Tibial nerve (tissue), 4 donors: ENCODE data around the gene ZNF8. TPM values are rescaled to one million over a fixed set of nuclear protein-coding genes. Genes with fewer than 3 reads are reported as not detected.
"Not testable (repeated sequence)": the region's sequence is repeated elsewhere in the genome, so short reads cannot be mapped to it uniquely, and the experiment has no call there.

Experiments used
- DNase-seq, 2 donors: peaks; one replicate each; pipeline ENCODE4 v3.0.0-alpha.2; 2019; ENCODE audit warnings: low spot score in 2 of 2
- H3K27ac ChIP-seq, 4 donors: fragments of 200-600 bp; sonication (generic) in 3 of 4; one replicate each; pipeline ENCODE4 v1.5.1; 2017 to 2019; ENCODE audit warnings: mild to moderate bottlenecking in 1 of 4
- H3K27me3 ChIP-seq, 2 donors: fragments of 200-600 bp; sonication (generic) in 1 of 2; one replicate each; pipeline versions ENCODE4 v1.5.1 to v1.6.0; 2017 to 2019
- H3K36me3 ChIP-seq, 3 donors: fragments of 200-600 bp; sonication (generic); one replicate each; pipeline ENCODE4 v1.5.1; 2018 to 2019
- H3K4me1 ChIP-seq, 4 donors: fragments of 200-600 bp; sonication (generic) in 3 of 4; one replicate each; pipeline ENCODE4 v1.5.1; 2017 to 2019
- H3K4me3 ChIP-seq, 4 donors: fragments of 200-600 bp; sonication (generic) in 3 of 4; one replicate each; pipeline ENCODE4 v1.5.1; 2017 to 2019; ENCODE audit warnings: mild to moderate bottlenecking in 1 of 4, moderate library complexity in 1 of 4
- H3K9me3 ChIP-seq, 4 donors: fragments of 200-600 bp; sonication (generic) in 3 of 4; one replicate each; pipeline ENCODE4 v1.5.1; 2017 to 2019
- EP300 ChIP-seq, 2 donors: sonication (generic); formaldehyde crosslinking; IDR thresholded peaks; one replicate each; pipeline ENCODE4 v1.6.1; 2017; ENCODE audit warnings: antibody characterized with exemption in 2 of 2, mild to moderate bottlenecking in 1 of 2
- POLR2A ChIP-seq, 2 donors: fragments of 450-650 bp; IDR thresholded peaks; one replicate each; pipeline ENCODE4 v1.6.1; 2017; ENCODE audit warnings: antibody characterized with exemption in 2 of 2, mild to moderate bottlenecking in 2 of 2, moderate library complexity in 2 of 2
- WGBS, 2 donors: methylation state at CpG; one replicate each; pipeline ENCODE4 v1.1.5; 2018; 5-methylcytosine and 5-hydroxymethylcytosine counted together
- total RNA-seq, 4 donors: library from RNA; depleted of rRNA; stranded (reverse); fragments of >200 nt; gene quantifications; one replicate each; pipeline ENCODE4 v1.1.0, GENCODE V29; 2016
- TF ChIP-seq, protein P1 (sequence below), 5 experiments: fragments of 200-600 bp in 3 of 5; fragments of 450-650 bp in 2 of 5; sonication (generic) in 3 of 5; IDR thresholded peaks; one replicate each; pipeline ENCODE4 v1.5.1; 2016 to 2019; ENCODE audit warnings: antibody characterized with exemption in 5 of 5, mild to moderate bottlenecking in 3 of 5, moderate library complexity in 2 of 5

The ZNF8 gene
- total RNA-seq, 4 donors from 2014 or later, result 8.0 to 11.2 (median 8.6) TPM

DNA sequence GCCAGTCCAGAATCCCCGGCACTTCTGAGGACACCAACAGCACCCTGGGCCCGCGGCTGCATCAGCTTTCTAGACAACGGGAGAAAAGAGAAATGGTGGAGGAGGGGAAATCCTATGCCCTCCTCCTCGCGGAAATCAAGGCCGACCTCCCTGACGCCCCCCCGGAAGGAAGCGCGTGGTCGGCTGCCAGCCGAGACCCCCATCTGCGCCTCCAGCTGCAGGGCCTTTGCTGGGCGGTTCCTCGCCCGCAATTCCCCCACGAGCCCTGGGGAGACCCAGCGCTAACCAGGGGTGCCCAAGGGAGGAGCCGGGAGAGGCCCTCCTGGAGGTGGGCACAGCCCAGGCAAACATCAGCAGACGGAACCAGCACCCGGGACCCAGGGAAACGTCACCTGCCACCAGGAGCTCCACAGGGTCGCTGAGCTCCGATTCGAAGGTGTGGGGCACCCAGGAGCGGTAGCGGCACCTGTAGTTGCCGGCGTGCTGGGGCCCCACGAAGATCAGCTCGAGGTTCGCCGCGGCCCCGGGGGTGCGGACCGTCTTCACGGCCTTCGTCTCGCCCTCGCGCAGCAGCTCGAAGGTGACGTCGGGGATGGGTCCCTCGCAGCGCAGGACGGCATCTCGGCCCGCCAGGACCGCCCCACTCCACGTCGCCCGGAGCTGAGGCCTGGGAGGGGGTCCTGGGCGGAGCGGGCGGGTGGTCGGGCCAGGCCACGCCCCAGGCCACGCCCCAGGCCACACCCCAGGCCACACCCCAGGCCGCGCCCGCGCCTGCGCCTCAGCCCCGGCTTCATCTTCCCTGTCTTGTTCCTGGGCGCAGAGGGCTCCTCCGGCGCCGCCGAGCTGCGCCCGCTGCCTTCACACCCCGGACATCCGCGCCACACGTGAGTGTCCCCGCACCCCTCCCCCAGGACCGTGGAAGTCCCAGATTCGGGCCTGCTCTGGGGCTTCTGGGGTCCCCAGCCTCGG, 68.5 kb downstream of the ZNF8 start:
- H3K4me1 ChIP-seq, result peaks cover 0 to 42% (median 7%) of the 10 kb centered on the region in 4 donors
- H3K9me3 ChIP-seq, result peaks cover 0 to 2% (median 0%) of the 10 kb centered on the region in 4 donors
- peaks cover 0 to 22% (median 0%) of the 10 kb centered on the region in 3 donors for H3K36me3 ChIP-seq
- WGBS, 2 donors, result 1 to 2% methylated on average over 34 to 61 of the region's 82 CpGs
- peak overlapping the region; percentile 59 to 99 (median 87) for H3K27ac ChIP-seq
- H3K27me3 ChIP-seq, result peaks cover 0 to 4% of the 10 kb centered on the region in 2 donors
- DNase-seq, result peak; percentile 15 to 21
- TF ChIP-seq, protein P1, sequence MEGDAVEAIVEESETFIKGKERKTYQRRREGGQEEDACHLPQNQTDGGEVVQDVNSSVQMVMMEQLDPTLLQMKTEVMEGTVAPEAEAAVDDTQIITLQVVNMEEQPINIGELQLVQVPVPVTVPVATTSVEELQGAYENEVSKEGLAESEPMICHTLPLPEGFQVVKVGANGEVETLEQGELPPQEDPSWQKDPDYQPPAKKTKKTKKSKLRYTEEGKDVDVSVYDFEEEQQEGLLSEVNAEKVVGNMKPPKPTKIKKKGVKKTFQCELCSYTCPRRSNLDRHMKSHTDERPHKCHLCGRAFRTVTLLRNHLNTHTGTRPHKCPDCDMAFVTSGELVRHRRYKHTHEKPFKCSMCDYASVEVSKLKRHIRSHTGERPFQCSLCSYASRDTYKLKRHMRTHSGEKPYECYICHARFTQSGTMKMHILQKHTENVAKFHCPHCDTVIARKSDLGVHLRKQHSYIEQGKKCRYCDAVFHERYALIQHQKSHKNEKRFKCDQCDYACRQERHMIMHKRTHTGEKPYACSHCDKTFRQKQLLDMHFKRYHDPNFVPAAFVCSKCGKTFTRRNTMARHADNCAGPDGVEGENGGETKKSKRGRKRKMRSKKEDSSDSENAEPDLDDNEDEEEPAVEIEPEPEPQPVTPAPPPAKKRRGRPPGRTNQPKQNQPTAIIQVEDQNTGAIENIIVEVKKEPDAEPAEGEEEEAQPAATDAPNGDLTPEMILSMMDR (IDR thresholded peaks at IDR 0.05), result no peak
- TF ChIP-seq POLR2A (IDR thresholded peaks at IDR 0.05) (peak; percentile 14 to 48), EP300 (IDR thresholded peaks at IDR 0.05) (peak in 1 of 2 donors; percentile 69)
- H3K4me3 ChIP-seq, result peak overlapping the region; percentile 41 to 89 (median 65)

DNA sequence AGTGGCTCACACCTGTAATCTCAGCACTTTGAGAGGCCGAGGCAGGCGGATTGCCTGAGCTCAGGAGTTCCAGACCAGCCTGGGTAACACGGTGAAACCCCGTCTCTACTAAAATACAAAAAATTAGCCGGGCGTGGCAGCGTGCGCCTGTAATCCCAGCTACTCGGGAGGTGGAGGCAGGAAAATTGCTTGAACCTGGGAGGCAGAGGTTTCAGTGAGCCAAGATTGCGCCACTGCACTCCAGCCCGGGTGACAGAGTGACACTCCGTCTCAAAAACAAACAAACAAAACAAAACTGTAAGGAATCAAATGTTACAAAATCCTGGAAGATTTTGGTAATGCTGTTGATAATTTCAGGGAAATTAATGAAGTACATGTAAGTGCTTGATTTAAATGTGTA, 69.3 kb downstream of the ZNF8 start:
- Histone ChIP-seq H3K27ac (peak overlapping the region in 3 of 4 donors; percentile 23 to 99 (median 85)), H3K36me3 (peaks cover 0 to 22% (median 0%) of the 10 kb centered on the region in 3 donors), H3K4me1 (peaks cover 0 to 42% (median 7%) of the 10 kb centered on the region in 4 donors), H3K4me3 (peak overlapping the region; percentile 41 to 89 (median 65))
- not testable (repeated sequence) for DNase-seq, H3K27me3 ChIP-seq, H3K9me3 ChIP-seq
- 14% methylated on average over 12 of the region's 12 CpGs for WGBS, 2 donors

DNA sequence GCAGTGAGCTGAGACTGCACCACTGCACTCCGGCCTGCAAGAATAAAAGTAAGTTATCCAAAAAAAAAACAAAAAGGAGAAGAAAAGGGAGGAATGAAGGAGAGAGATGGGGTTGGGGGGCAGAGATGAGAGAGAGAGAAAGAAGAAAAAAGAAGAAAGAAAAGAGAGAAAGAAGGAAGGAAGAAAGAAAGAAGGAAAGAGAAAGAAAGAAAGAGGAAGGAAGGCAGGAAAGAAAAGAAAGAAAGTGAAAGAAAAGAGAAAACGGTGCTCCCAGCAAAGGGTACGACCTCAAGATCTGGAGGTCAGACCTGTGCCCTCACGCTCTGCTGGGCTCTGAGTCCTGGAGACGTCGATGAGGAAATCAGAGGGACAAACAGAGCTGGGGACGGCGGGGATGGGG, 70.8 kb downstream of the ZNF8 start:
- no peak for DNase-seq
- H3K36me3 ChIP-seq, result peaks cover 0 to 34% (median 0%) of the 10 kb centered on the region in 3 donors
- no peak overlapping the region for H3K27ac ChIP-seq
- TF ChIP-seq, protein P1 (IDR thresholded peaks at IDR 0.05), result no peak
- TF ChIP-seq EP300 (IDR thresholded peaks at IDR 0.05) (no peak), POLR2A (IDR thresholded peaks at IDR 0.05) (no peak)
- H3K9me3 ChIP-seq, result no peaks in the 10 kb centered on the region
- peaks cover 0 to 42% (median 7%) of the 10 kb centered on the region in 4 donors for H3K4me1 ChIP-seq
- WGBS, 2 donors, result 57 to 58% methylated on average over 8 of the region's 8 CpGs
- peaks cover 0 to 4% of the 10 kb centered on the region in 2 donors for H3K27me3 ChIP-seq
- H3K4me3 ChIP-seq, result no peak overlapping the region

DNA sequence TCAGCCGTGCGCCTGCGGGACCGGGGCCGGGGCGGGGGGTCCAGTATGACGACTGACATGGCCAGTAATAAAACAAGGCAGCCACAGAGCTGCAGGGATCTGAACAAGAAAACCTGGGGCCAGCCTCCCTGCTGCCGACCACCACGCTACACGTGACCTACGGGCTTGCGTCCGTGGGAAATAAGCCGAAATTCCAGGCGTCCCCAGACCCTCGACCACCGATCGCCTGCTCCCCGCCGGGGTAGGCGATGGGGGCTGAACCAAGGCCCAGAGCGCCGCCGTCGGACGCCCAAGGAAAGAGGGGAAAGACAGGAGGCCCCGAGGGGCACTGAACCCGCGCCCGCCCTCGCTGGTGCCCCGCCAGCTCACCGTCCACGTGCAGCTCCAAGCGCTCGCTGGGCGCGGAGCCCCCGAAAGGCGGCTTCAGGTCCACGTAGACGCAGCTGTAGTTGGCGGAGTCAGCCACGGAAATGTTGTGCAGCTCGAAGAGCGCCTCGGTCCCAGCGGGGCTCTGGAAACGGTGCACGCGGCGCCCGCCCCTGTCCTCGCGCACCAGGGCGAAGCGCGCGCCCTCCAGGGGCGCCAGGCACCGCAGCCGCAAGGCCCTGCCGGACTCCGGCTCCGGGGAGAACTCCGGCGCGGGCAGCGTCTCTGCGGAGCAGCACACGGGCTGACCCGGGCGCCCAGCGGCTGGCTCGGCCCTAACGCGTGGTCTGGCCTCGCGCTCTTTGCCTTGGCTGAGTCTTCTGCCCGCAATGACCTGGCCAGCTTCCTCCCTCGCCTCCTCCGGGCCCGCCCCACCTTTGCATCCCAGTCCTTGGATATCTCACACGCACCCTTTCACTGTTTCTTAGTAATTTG, 71.5 kb downstream of the ZNF8 start:
- DNase-seq, result no peak
- WGBS, 2 donors, result 40 to 47% methylated on average over 53 to 72 of the region's 84 CpGs
- Histone ChIP-seq H3K4me3 (no peak overlapping the region), H3K4me1 (peaks cover 0 to 42% (median 7%) of the 10 kb centered on the region in 4 donors), H3K36me3 (peaks cover 0 to 34% (median 0%) of the 10 kb centered on the region in 3 donors), H3K27me3 (peaks cover 0 to 4% of the 10 kb centered on the region in 2 donors), H3K27ac (no peak overlapping the region), H3K9me3 (no peaks in the 10 kb centered on the region)
- TF ChIP-seq, protein P1 (IDR thresholded peaks at IDR 0.05), result no peak
- TF ChIP-seq EP300 (IDR thresholded peaks at IDR 0.05) (no peak), POLR2A (IDR thresholded peaks at IDR 0.05) (no peak)

DNA sequence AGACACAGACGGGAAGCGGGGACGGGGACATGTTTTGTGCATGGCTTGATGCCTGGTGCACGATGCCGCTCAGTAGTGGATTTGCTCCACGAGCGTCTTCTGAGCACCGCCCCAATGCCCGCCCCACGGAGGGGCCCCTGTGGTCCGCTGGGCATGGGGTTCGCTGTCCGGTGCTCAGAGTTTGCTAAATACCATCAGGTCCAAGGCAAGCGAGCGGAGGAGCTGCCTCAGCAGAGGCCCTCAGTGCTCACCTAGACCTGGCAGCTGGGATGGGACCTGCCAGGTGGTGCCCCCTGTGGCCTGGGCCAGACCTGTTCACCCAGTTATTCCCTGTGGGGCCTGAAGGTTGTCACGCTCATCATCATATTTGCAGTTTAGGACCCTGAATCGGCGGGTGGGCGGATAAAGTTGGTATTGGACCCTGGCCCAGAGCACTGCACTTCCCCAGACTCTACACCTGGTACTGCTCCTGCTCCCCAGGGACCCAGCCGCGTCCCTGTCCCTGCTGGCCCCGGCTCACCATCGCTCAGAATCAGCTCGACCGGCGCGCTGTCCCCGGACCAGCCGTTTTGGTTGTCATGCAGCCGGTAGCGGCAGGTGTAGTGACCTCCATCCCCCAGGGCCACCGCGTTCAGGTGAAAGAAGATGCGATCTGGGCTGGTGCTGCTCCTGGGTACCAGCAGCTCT, 72.3 kb downstream of the ZNF8 start:
- WGBS, 2 donors, result 77 to 82% methylated on average over 25 to 32 of the region's 34 CpGs
- peaks cover 0 to 10% of the 10 kb centered on the region in 2 donors for H3K27me3 ChIP-seq
- H3K4me3 ChIP-seq, result no peak overlapping the region
- H3K36me3 ChIP-seq, result peaks cover 0 to 34% (median 0%) of the 10 kb centered on the region in 3 donors
- peaks cover 0 to 43% (median 8%) of the 10 kb centered on the region in 4 donors for H3K4me1 ChIP-seq
- H3K27ac ChIP-seq, result no peak overlapping the region
- peaks cover 0 to under 1% (median 0%) of the 10 kb centered on the region in 4 donors for H3K9me3 ChIP-seq
- no peak for TF ChIP-seq POLR2A (IDR thresholded peaks at IDR 0.05)
- TF ChIP-seq EP300 (IDR thresholded peaks at IDR 0.05), result no peak
- TF ChIP-seq, protein P1 (IDR thresholded peaks at IDR 0.05), result no peak
- DNase-seq, result no peak
